Body of pancreas (tissue), 4 donors: Measurements from ENCODE around the gene DEGS1.

Experiments
- POLR2A ChIP-seq, 3 donors: fragments of 450-650 bp; IDR thresholded peaks; one replicate each; pipeline ENCODE4 v1.6.1; 2016; ENCODE audit warnings: antibody characterized with exemption in 3 of 3, mild to moderate bottlenecking in 2 of 3
- TF ChIP-seq, protein P1 (sequence below), 7 experiments: fragments of 450-650 bp in 4 of 7; fragments of 200-600 bp in 3 of 7; sonication (generic) in 3 of 7; IDR thresholded peaks; one replicate each; pipeline ENCODE4 v1.5.1; 2016 to 2019; ENCODE audit warnings: antibody characterized with exemption in 7 of 7

- TF ChIP-seq, protein P1, sequence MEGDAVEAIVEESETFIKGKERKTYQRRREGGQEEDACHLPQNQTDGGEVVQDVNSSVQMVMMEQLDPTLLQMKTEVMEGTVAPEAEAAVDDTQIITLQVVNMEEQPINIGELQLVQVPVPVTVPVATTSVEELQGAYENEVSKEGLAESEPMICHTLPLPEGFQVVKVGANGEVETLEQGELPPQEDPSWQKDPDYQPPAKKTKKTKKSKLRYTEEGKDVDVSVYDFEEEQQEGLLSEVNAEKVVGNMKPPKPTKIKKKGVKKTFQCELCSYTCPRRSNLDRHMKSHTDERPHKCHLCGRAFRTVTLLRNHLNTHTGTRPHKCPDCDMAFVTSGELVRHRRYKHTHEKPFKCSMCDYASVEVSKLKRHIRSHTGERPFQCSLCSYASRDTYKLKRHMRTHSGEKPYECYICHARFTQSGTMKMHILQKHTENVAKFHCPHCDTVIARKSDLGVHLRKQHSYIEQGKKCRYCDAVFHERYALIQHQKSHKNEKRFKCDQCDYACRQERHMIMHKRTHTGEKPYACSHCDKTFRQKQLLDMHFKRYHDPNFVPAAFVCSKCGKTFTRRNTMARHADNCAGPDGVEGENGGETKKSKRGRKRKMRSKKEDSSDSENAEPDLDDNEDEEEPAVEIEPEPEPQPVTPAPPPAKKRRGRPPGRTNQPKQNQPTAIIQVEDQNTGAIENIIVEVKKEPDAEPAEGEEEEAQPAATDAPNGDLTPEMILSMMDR (IDR thresholded peaks at IDR 0.05) = no peak
- TF ChIP-seq POLR2A (IDR thresholded peaks at IDR 0.05) = no peak
These were observed 10.8 kb upstream of the DEGS1 start for GRCh38 chr1:224172229-224172628.
